ENCODE results near the gene HOXD8. TPM values are rescaled to one million over a fixed set of nuclear protein-coding genes. Genes with fewer than 3 reads are reported as not detected.
A peak's percentile ranks its signal among the peaks of the same experiment; 100 is the strongest.

HOXD8 gene
- polyA plus RNA-seq, 1 of the 3 experiments (the other 2 are of a cell fraction): 6.4 TPM

DNA sequence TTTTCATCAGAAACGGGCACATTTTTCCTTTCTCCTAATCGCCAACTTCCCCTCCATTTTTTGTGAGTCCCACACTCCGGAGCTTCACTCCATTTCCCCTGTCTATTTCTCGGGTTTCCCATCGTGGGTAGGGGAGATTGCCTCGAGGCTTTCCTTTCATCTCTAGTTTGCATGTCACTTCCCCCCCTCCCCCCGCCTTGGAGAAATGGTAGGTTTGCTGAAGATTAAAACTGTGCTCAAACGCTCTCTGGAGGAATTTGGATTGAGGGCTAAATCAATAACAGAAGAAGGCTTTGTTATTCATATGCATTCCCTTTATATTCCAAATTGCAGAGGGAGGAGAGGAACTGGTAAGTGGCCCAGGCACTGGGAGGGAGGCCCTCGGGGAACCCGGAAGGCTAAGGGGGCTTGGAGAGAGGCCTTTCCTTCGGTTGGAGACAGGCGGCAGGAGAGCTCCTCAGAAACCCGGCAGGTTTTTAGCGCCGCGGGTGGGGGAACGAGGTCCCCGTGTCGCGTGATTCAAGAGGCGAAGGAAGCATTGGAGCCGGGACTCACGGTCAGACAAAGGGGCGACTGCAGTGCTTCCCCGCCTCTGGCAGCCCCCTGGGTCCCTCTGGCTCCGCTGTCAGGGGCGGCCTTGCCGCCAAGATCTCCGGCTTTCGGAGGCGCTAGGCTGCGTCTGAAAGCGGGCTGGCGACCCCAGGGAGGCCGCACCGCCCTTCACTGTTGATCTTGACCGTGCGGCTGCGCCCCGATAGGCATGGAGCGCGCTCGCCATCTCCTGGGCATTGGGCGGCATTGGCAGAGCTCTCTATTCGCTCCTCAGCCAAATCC is 32.3 kb upstream of the HOXD8 start (continued):
- TF ChIP-seq FOSL2 (IDR thresholded peaks at IDR 0.05; ENCODE audit: borderline replicate concordance, low read depth) (no peak), GATA2 (CRISPR knock-in tag; IDR thresholded peaks at IDR 0.05) (no peak), MEF2A (IDR thresholded peaks at IDR 0.05; ENCODE audit: borderline replicate concordance, low read depth) (no peak), FOXM1 (IDR thresholded peaks at IDR 0.05; ENCODE audit: low read depth) (no peak), EZH2phosphoT487 (IDR thresholded peaks at IDR 0.05; ENCODE audit: borderline replicate concordance, low read depth) (no peak)
- TF ChIP-seq, protein P1, sequence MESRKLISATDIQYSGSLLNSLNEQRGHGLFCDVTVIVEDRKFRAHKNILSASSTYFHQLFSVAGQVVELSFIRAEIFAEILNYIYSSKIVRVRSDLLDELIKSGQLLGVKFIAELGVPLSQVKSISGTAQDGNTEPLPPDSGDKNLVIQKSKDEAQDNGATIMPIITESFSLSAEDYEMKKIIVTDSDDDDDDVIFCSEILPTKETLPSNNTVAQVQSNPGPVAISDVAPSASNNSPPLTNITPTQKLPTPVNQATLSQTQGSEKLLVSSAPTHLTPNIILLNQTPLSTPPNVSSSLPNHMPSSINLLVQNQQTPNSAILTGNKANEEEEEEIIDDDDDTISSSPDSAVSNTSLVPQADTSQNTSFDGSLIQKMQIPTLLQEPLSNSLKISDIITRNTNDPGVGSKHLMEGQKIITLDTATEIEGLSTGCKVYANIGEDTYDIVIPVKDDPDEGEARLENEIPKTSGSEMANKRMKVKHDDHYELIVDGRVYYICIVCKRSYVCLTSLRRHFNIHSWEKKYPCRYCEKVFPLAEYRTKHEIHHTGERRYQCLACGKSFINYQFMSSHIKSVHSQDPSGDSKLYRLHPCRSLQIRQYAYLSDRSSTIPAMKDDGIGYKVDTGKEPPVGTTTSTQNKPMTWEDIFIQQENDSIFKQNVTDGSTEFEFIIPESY (IDR thresholded peaks at IDR 0.05; ENCODE audit: borderline replicate concordance, low read depth): no peak
- TF ChIP-seq, protein P2, sequence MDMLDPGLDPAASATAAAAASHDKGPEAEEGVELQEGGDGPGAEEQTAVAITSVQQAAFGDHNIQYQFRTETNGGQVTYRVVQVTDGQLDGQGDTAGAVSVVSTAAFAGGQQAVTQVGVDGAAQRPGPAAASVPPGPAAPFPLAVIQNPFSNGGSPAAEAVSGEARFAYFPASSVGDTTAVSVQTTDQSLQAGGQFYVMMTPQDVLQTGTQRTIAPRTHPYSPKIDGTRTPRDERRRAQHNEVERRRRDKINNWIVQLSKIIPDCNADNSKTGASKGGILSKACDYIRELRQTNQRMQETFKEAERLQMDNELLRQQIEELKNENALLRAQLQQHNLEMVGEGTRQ (IDR thresholded peaks at IDR 0.05; ENCODE audit: borderline replicate concordance, low read depth, low read length): no peak

DNA sequence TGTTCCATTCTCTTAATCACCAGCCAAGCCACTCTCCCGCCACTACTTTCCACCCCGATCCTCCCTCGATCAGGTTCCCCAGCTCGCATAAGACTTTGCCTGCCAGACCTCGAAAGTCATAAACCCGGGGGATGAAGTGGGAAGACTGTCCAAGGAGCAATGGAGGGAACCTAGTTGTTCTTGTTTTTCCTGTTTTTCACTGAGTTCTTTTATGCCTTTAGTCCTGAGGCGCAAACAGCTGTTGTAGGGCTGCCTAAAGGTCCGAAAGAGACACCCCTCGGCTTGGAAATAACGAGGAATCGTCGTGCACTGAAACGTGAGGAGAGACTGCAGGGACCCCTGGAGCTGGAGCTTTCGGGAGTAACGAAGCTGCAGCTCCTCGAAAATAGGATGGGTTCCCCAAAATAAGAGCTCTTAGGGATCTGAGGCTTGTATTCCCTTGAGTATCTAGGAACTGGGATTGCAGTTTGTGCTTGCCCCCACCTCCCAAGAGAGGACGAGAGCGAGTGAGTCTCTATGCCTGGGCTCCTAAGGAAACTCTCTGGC is 31.6 kb upstream of the HOXD8 start:
- Histone ChIP-seq H2AFZ (ENCODE audit: low read depth) (peak overlapping the region; percentile 1; the same call in 1 of the 2 replicates), H3K4me1 (ENCODE audit: control insufficient read depth in 1 of 2, insufficient read depth in 2 of 2, low read depth in 1 of 2, low read length in 1 of 2) (peaks cover 0 to 25% of the 10 kb centered on the region in 2 experiments; a peak in 3 of 4 replicates), H3K79me2 (ENCODE audit: insufficient read depth) (no peaks in the 10 kb centered on the region), H3K9me2 (no peaks in the 10 kb centered on the region), H3K36me3 (replicated peaks in 1 of 2; ENCODE audit: control insufficient read depth in 1 of 2, insufficient read depth in 2 of 2, low read length in 1 of 2) (no peaks in the 10 kb centered on the region), H3K9me3 (no peaks in the 10 kb centered on the region), H3K27ac (ENCODE audit: low read depth in 2 of 2, low read length in 1 of 2) (no peak overlapping the region), H3F3A (replicated peaks; ENCODE audit: insufficient read depth) (no peaks in the 10 kb centered on the region), H4K20me1 (ENCODE audit: insufficient read depth) (no peaks in the 10 kb centered on the region), H3K27me3 (ENCODE audit: insufficient read depth) (peaks cover 97% of the 10 kb centered on the region), H3K4me3 (ENCODE audit: low read depth in 2 of 2, low read length in 1 of 2) (peak overlapping the region; percentile 48 to 59; a peak in 2 of 4 replicates), H3K4me2 (peak overlapping the region; percentile 81), H3K9ac (no peak overlapping the region)
- DNase-seq: no peak
- 2% methylated on average over 18 of the region's 18 CpGs for WGBS (ENCODE audit: low lambda C conversion rate)
- POLR2A ChIA-PET: no interaction called here
- no peak for TF ChIP-seq FOXJ3 (CRISPR knock-in tag; IDR thresholded peaks at IDR 0.05)
- TF ChIP-seq RAD21 (IDR thresholded peaks at IDR 0.05; ENCODE audit: low read length): no peak
- TF ChIP-seq FOXM1 (IDR thresholded peaks at IDR 0.05; ENCODE audit: low read depth): no peak
- CTCF ChIA-PET: interaction anchor here (0.6 to 13.5 kb wide), 61 partner anchors 9 to 1469 kb away, joined by 3 to 264 read pairs (median 4); partner anchors contain the start of genes CHN1, EVX2, HOXD10 and HOXD11

All from SK-N-SH (cell line).